H9 (cell line): ENCODE measurements around the gene THRB. TPM values are rescaled to one million over a fixed set of nuclear protein-coding genes. Genes with fewer than 3 reads are reported as not detected.

Experiments used
- DNase-seq: peaks from one replicate; pipeline ENCODE4 v3.0.0-alpha.2; 2017
- H2AFZ ChIP-seq: one replicate; pipeline ENCODE4 v1.6.1; 2013; ENCODE audit warnings: mild to moderate bottlenecking, low read length, control low read depth, moderate library complexity
- H2AK5ac ChIP-seq: 2 replicates; pipeline ENCODE4 v1.6.1; 2013; ENCODE audit warnings: low read length, control low read depth, mixed read lengths; ENCODE audit not compliant: insufficient read length
- H2BK120ac ChIP-seq: one replicate; pipeline ENCODE4 v1.6.1; 2013; ENCODE audit warnings: low read depth, mild to moderate bottlenecking, low read length, control low read depth, inconsistent platforms; ENCODE audit not compliant: poor library complexity, severe bottlenecking
- H2BK12ac ChIP-seq: 2 replicates; pipeline ENCODE4 v1.6.1; 2013; ENCODE audit warnings: low read length, control low read depth, mixed read lengths, low read depth; ENCODE audit not compliant: insufficient read length
- H2BK15ac ChIP-seq: 2 replicates; pipeline ENCODE4 v1.6.1; 2013; ENCODE audit warnings: low read depth, low read length, control low read depth
- H2BK20ac ChIP-seq: one replicate; pipeline ENCODE4 v1.6.1; 2013; ENCODE audit warnings: low read depth, mild to moderate bottlenecking, low read length, control low read depth, inconsistent platforms; ENCODE audit not compliant: poor library complexity, severe bottlenecking
- H2BK5ac ChIP-seq: 2 replicates; pipeline ENCODE4 v1.6.1; 2013; ENCODE audit warnings: low read length, control low read depth, mixed read lengths; ENCODE audit not compliant: insufficient read length
- H3K14ac ChIP-seq: 2 replicates; pipeline ENCODE4 v1.6.1; 2013; ENCODE audit warnings: low read length, control low read depth; ENCODE audit not compliant: insufficient read depth
- H3K18ac ChIP-seq: 2 replicates; pipeline ENCODE4 v1.6.1; 2013; ENCODE audit warnings: low read depth, mild to moderate bottlenecking, mixed read lengths, low read length, control low read depth; ENCODE audit not compliant: insufficient read length
- H3K23ac ChIP-seq: 2 replicates; pipeline ENCODE4 v1.6.1; 2013; ENCODE audit warnings: low read length, control low read depth, mixed read lengths, low read depth; ENCODE audit not compliant: insufficient read length
- H3K23me2 ChIP-seq: 2 replicates; pipeline ENCODE4 v1.6.1; 2013; ENCODE audit warnings: low read depth, mild to moderate bottlenecking, mixed read lengths, low read length, control low read depth; ENCODE audit not compliant: insufficient read length, poor library complexity, severe bottlenecking
- H3K27ac ChIP-seq: 2 replicates; pipeline ENCODE4 v1.5.1; 2013; ENCODE audit warnings: low read length, control low read depth, mixed read lengths, low read depth; ENCODE audit not compliant: insufficient read length
- H3K27me3 ChIP-seq: 2 replicates; pipeline ENCODE4 v1.6.1; 2013; ENCODE audit warnings: low read length, control low read depth, inconsistent platforms; ENCODE audit not compliant: insufficient read depth
- H3K4ac ChIP-seq: 2 replicates; pipeline ENCODE4 v1.6.1; 2013; ENCODE audit warnings: low read depth, mild to moderate bottlenecking, control low read depth, inconsistent platforms, low read length, moderate library complexity
- H3K4me1 ChIP-seq: 2 replicates; pipeline ENCODE4 v1.6.1; 2013; ENCODE audit warnings: low read length, control low read depth, inconsistent platforms; ENCODE audit not compliant: insufficient read depth
- H3K4me2 ChIP-seq: 2 replicates; pipeline ENCODE4 v1.6.1; 2013; ENCODE audit warnings: low read length, control low read depth, mixed read lengths; ENCODE audit not compliant: insufficient read length, insufficient read depth
- H3K56ac ChIP-seq: 2 replicates; pipeline ENCODE4 v1.6.1; 2013; ENCODE audit warnings: low read depth, mild to moderate bottlenecking, mixed read lengths, low read length, control low read depth; ENCODE audit not compliant: insufficient read length
- H3K79me1 ChIP-seq: 2 replicates; pipeline ENCODE4 v1.6.1; 2013; ENCODE audit warnings: low read depth, mild to moderate bottlenecking, moderate library complexity, low read length, control low read depth, inconsistent platforms; ENCODE audit not compliant: insufficient read depth, poor library complexity, severe bottlenecking
- H3K79me2 ChIP-seq: 2 replicates; pipeline ENCODE4 v1.6.1; 2013; ENCODE audit warnings: low read length, control low read depth, inconsistent platforms; ENCODE audit not compliant: insufficient read depth
- H3K9ac ChIP-seq: 2 replicates; pipeline ENCODE4 v1.6.1; 2013; ENCODE audit warnings: low read length, control low read depth, mixed read lengths; ENCODE audit not compliant: insufficient read length; ENCODE audit errors: extremely low read depth
- H3K9me3 ChIP-seq: one replicate; pipeline ENCODE4 v1.6.1; 2013; ENCODE audit warnings: low read depth, low read length, inconsistent platforms; ENCODE audit not compliant: control insufficient read depth
- H3T11ph ChIP-seq: one replicate; pipeline ENCODE4 v1.6.1; 2013; ENCODE audit warnings: mild to moderate bottlenecking, low read length, control low read depth, inconsistent platforms
- H4K20me1 ChIP-seq: one replicate; pipeline ENCODE4 v1.6.1; 2013; ENCODE audit not compliant: control insufficient read depth, insufficient read length, insufficient read depth
- H4K5ac ChIP-seq: 2 replicates; pipeline ENCODE4 v1.6.1; 2013; ENCODE audit warnings: low read depth, mild to moderate bottlenecking, mixed read lengths, low read length, control low read depth; ENCODE audit not compliant: insufficient read length
- H4K8ac ChIP-seq: replicated peaks from 2 replicates; pipeline ENCODE4 v1.6.1; 2013; ENCODE audit warnings: low read length, control low read depth, mixed read lengths, low read depth; ENCODE audit not compliant: insufficient read length
- H4K91ac ChIP-seq: 2 replicates; pipeline ENCODE4 v1.6.1; 2013; ENCODE audit warnings: low read depth, mild to moderate bottlenecking, moderate library complexity, mixed read lengths, low read length, control low read depth; ENCODE audit not compliant: insufficient read length
- H3K27ac Mint-ChIP-seq, 3 experiments: 2 replicates in 2 of 3; 3 replicates in 1 of 3; pipeline ENCODE4 v1.8.0; 2020 to 2021; ENCODE audit warnings: mixed read lengths in 3 of 3, mild to moderate bottlenecking in 1 of 3, moderate library complexity in 1 of 3
- H3K27me3 Mint-ChIP-seq: 2 replicates; pipeline ENCODE4 v1.8.0; 2021; ENCODE audit warnings: low read depth, mild to moderate bottlenecking, moderate library complexity, mixed read lengths
- H3K36me3 Mint-ChIP-seq, 3 experiments: 2 replicates in 2 of 3; 3 replicates in 1 of 3; pipeline ENCODE4 v1.8.0; 2020 to 2021; ENCODE audit warnings: low read depth in 3 of 3, mixed read lengths in 3 of 3; ENCODE audit not compliant: insufficient read depth in 1 of 3
- H3K4me1 Mint-ChIP-seq, 2 experiments: 2 replicates each; pipeline ENCODE4 v1.8.0; 2020; ENCODE audit warnings: mixed read lengths in 2 of 2
- H3K4me3 Mint-ChIP-seq, 2 experiments: 2 replicates in 1 of 2; 3 replicates in 1 of 2; pipeline ENCODE4 v1.8.0; 2020 to 2021; ENCODE audit warnings: mild to moderate bottlenecking in 2 of 2, mixed read lengths in 2 of 2, moderate library complexity in 1 of 2
- H3K9me3 Mint-ChIP-seq, 2 experiments: 2 replicates in 1 of 2; 3 replicates in 1 of 2; pipeline ENCODE4 v1.8.0; 2020; ENCODE audit warnings: mild to moderate bottlenecking in 2 of 2, mixed read lengths in 2 of 2, moderate library complexity in 1 of 2
- WGBS: extraction: QIAGEN DNeasy Blood & Tissue Kit; methylation state at CpG from one replicate; pipeline ENCODE4 v1.1.7; 2013; ENCODE audit warnings: missing lambda C conversion rate, low lambda C conversion rate, mixed read lengths; ENCODE audit not compliant: insufficient read length; ENCODE audit errors: extremely low coverage; 5-methylcytosine and 5-hydroxymethylcytosine counted together
- total RNA-seq: library from RNA; stranded (reverse); gene quantifications from 2 replicates; pipeline ENCODE4 v1.2.1, GENCODE V29; 2021
- TF ChIP-seq, protein P1 (sequence below): fragments of 200-600 bp; sonication (generic); conservative IDR thresholded peaks from 3 replicates; pipeline ENCODE4 v1.8.0; 2021; ENCODE audit warnings: antibody characterized with exemption, mild to moderate bottlenecking

The THRB gene
- total RNA-seq, 1 experiment from 2014 or later = 8.6 TPM

DNA sequence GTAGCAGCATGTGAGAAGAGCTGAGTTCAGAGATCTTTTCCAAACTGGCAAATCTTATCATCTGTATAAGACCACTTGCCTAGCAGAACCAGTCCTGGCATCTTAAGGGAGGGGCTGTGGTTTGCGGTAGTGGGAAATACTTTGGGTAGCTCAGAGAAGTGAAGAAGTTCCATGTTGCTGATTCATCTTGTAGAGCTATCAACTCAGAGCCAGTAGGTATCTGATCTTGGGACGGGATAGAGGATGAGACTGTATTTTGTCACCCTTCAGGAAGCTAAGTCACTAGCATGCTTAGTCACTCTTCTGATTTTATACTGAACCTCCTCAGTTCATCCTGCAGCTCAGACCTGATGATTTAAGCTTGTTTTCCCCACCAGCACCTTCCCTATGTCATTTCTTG, 338.2 kb downstream of the THRB start:
- Histone ChIP-seq H3K56ac (no peak overlapping the region), H3K4me2 (no peak overlapping the region), H4K91ac (no peak overlapping the region), H2AFZ (no peak overlapping the region), H3K9me3 (no peaks in the 10 kb centered on the region), H3K79me1 (no peaks in the 10 kb centered on the region), H3K27ac (no peak overlapping the region), H2BK120ac (no peak overlapping the region), H4K5ac (no peak overlapping the region), H3K14ac (no peak overlapping the region), H2BK20ac (no peak overlapping the region), H3K4me1 (peaks cover 5% of the 10 kb centered on the region), H3K79me2 (no peaks in the 10 kb centered on the region), H3K4ac (no peak overlapping the region), H3T11ph (no peak overlapping the region), H4K8ac (no peak overlapping the region), H2AK5ac (no peak overlapping the region), H2BK15ac (no peak overlapping the region), H3K18ac (no peak overlapping the region), H3K27me3 (no peaks in the 10 kb centered on the region), H4K20me1 (no peaks in the 10 kb centered on the region), H2BK5ac (no peak overlapping the region), H3K9ac (no peak overlapping the region), H3K23ac (no peak overlapping the region), H2BK12ac (no peak overlapping the region), H3K23me2 (no peaks in the 10 kb centered on the region)
- Mint-ChIP-seq H3K9me3 (no peaks in the 10 kb centered on the region), H3K27ac (no peak overlapping the region), H3K27me3 (no peaks in the 10 kb centered on the region), H3K4me3 (no peak overlapping the region), H3K4me1 (peaks cover 28 to 29% of the 10 kb centered on the region in 2 experiments), H3K36me3 (no peaks in the 10 kb centered on the region)
- no CpG with 5 or more reads among the region's 2 CpGs for WGBS
- TF ChIP-seq, protein P1, sequence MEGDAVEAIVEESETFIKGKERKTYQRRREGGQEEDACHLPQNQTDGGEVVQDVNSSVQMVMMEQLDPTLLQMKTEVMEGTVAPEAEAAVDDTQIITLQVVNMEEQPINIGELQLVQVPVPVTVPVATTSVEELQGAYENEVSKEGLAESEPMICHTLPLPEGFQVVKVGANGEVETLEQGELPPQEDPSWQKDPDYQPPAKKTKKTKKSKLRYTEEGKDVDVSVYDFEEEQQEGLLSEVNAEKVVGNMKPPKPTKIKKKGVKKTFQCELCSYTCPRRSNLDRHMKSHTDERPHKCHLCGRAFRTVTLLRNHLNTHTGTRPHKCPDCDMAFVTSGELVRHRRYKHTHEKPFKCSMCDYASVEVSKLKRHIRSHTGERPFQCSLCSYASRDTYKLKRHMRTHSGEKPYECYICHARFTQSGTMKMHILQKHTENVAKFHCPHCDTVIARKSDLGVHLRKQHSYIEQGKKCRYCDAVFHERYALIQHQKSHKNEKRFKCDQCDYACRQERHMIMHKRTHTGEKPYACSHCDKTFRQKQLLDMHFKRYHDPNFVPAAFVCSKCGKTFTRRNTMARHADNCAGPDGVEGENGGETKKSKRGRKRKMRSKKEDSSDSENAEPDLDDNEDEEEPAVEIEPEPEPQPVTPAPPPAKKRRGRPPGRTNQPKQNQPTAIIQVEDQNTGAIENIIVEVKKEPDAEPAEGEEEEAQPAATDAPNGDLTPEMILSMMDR = no peak
- no peak for DNase-seq
